CD14-positive monocyte (primary cell): ENCODE data around the gene UBQLNL. TPM values are rescaled to one million over a fixed set of nuclear protein-coding genes. Genes with fewer than 3 reads are reported as not detected.

Experiments used
- DNase-seq, 3 donors: peaks; one replicate each; pipeline ENCODE4 v3.0.0-alpha.2; 2011 to 2022
- H2AFZ ChIP-seq: 2 replicates; pipeline ENCODE4 v1.6.0; 2012; ENCODE audit warnings: mild to moderate bottlenecking, low read depth, low read length, inconsistent platforms; ENCODE audit not compliant: insufficient read depth, poor library complexity, severe bottlenecking
- H3K27ac ChIP-seq, 2 donors: 1 replicate in 1 of 2; 2 replicates in 1 of 2; pipeline ENCODE4 v1.5.1; 2012 to 2013; ENCODE audit warnings: low read length in 2 of 2, control low read depth in 1 of 2, inconsistent platforms in 1 of 2, low read depth in 1 of 2, mild to moderate bottlenecking in 1 of 2
- H3K27me3 ChIP-seq, 2 donors: one replicate each; pipeline versions ENCODE4 v1.6.0 to v1.6.1; 2011 to 2013; ENCODE audit warnings: low read length in 2 of 2; ENCODE audit not compliant: control insufficient read depth in 2 of 2, insufficient read depth in 2 of 2
- H3K36me3 ChIP-seq, 2 donors: replicated peaks in 1 of 2; 1 replicate in 1 of 2; 2 replicates in 1 of 2; pipeline versions ENCODE4 v1.5.1 to v1.6.1; 2012 to 2013; ENCODE audit warnings: low read length in 2 of 2, control low read depth in 1 of 2, inconsistent platforms in 1 of 2, mild to moderate bottlenecking in 1 of 2; ENCODE audit not compliant: insufficient read depth in 2 of 2, control insufficient read depth in 1 of 2
- H3K4me1 ChIP-seq, 2 donors: 1 replicate in 1 of 2; 2 replicates in 1 of 2; pipeline versions ENCODE4 v1.5.1 to v1.6.1; 2012 to 2013; ENCODE audit warnings: low read length in 2 of 2, control low read depth in 1 of 2, inconsistent platforms in 1 of 2, mild to moderate bottlenecking in 1 of 2, moderate library complexity in 1 of 2; ENCODE audit not compliant: insufficient read depth in 2 of 2, control insufficient read depth in 1 of 2
- H3K4me2 ChIP-seq: replicated peaks from 2 replicates; pipeline ENCODE3; 2012; ENCODE audit warnings: low read length, moderate library complexity, mild to moderate bottlenecking; ENCODE audit not compliant: poor library complexity, severe bottlenecking; ENCODE audit errors: extremely low read depth
- H3K4me3 ChIP-seq, 3 experiments: fragments of 200-600 bp in 1 of 3; sonication (generic) in 1 of 3; replicated peaks in 1 of 3; 1 replicate in 2 of 3; 2 replicates in 1 of 3; pipeline ENCODE4 v1.5.1; 2011 to 2013; ENCODE audit warnings: low read length in 3 of 3, mild to moderate bottlenecking in 3 of 3, control low read depth in 2 of 3, low read depth in 2 of 3, inconsistent platforms in 1 of 3, moderate library complexity in 1 of 3
- H3K79me2 ChIP-seq: 2 replicates; pipeline ENCODE4 v1.6.0; 2012; ENCODE audit warnings: mild to moderate bottlenecking, control low read depth, inconsistent platforms, low read length, moderate library complexity; ENCODE audit not compliant: insufficient read depth
- H3K9ac ChIP-seq: 2 replicates; pipeline ENCODE4 v1.6.0; 2017; ENCODE audit warnings: low read length, mild to moderate bottlenecking; ENCODE audit not compliant: insufficient read depth, poor library complexity, severe bottlenecking
- H3K9me3 ChIP-seq, 2 donors: replicated peaks in 1 of 2; 1 replicate in 1 of 2; 2 replicates in 1 of 2; pipeline versions ENCODE4 v1.5.1 to v1.6.1; 2012 to 2013; ENCODE audit warnings: low read length in 2 of 2, control low read depth in 1 of 2; ENCODE audit not compliant: control insufficient read depth in 1 of 2, insufficient read depth in 1 of 2
- H4K20me1 ChIP-seq: 2 replicates; pipeline ENCODE4 v1.6.0; 2012; ENCODE audit warnings: mild to moderate bottlenecking, low read length, control low read depth, moderate library complexity; ENCODE audit not compliant: insufficient read depth
- H3K27ac Mint-ChIP-seq, 7 donors: one replicate each; pipeline ENCODE4 v1.8.0; 2020; ENCODE audit warnings: mild to moderate bottlenecking in 7 of 7, mixed read lengths in 7 of 7, moderate library complexity in 6 of 7, inconsistent platforms in 2 of 7
- H3K27me3 Mint-ChIP-seq, 3 donors: one replicate each; pipeline ENCODE4 v1.8.0; 2021 to 2022; ENCODE audit warnings: low read depth in 3 of 3, mild to moderate bottlenecking in 3 of 3, mixed read lengths in 3 of 3, moderate library complexity in 3 of 3, inconsistent platforms in 1 of 3
- H3K36me3 Mint-ChIP-seq, 2 donors: one replicate each; pipeline ENCODE4 v1.8.0; 2020; ENCODE audit warnings: mixed read lengths in 2 of 2, inconsistent platforms in 1 of 2, mild to moderate bottlenecking in 1 of 2
- H3K4me1 Mint-ChIP-seq: one replicate; pipeline ENCODE4 v1.8.0; 2020; ENCODE audit warnings: mild to moderate bottlenecking, mixed read lengths
- H3K4me3 Mint-ChIP-seq, 2 donors: one replicate each; pipeline ENCODE4 v1.8.0; 2020; ENCODE audit warnings: mild to moderate bottlenecking in 2 of 2, mixed read lengths in 2 of 2, moderate library complexity in 1 of 2
- H3K9me3 Mint-ChIP-seq, 7 donors: one replicate each; pipeline ENCODE4 v1.8.0; 2020 to 2022; ENCODE audit warnings: mixed read lengths in 7 of 7, mild to moderate bottlenecking in 6 of 7, moderate library complexity in 6 of 7, inconsistent platforms in 2 of 7
- CTCF ChIP-seq: fragments of 200-600 bp; IDR thresholded peaks from one replicate; pipeline ENCODE4 v1.8.0; 2022; ENCODE audit warnings: antibody characterized with exemption, mild to moderate bottlenecking
- WGBS: methylation state at CpG from one replicate; pipeline ENCODE4 v1.1.5; 2013; ENCODE audit warnings: missing lambda C conversion rate; ENCODE audit not compliant: insufficient coverage; 5-methylcytosine and 5-hydroxymethylcytosine counted together
- intact Hi-C, 2 donors: fragments of 100-400 bp; cut with micrococcal nuclease; formaldehyde crosslinking; loops; one replicate each; pipeline versions ENCODE4 v1.15.0 to v1.15.1; 2023
- polyA minus RNA-seq: library from RNA; depleted of rRNA, polyadenylated mRNA; stranded (reverse); fragments of >200 nt; gene quantifications from 2 replicates; pipeline ENCODE4 v1.2.3, GENCODE V29; 2012
- polyA plus RNA-seq, 3 donors: library from polyadenylated mRNA; depleted of rRNA in 1 of 3; unstranded in 2 of 3; stranded (reverse) in 1 of 3; fragments of 300-500 nt in 2 of 3; fragments of >200 nt in 1 of 3; fragmentation: Illumina TruSeq in 2 of 3; gene quantifications; 1 replicate in 2 of 3; 2 replicates in 1 of 3; pipeline ENCODE4 v1.2.3, GENCODE V29; 2012 to 2021
- total RNA-seq, 12 experiments: library from RNA in 1 of 12; stranded (reverse) in 1 of 12; fragments of 120-200 nt in 1 of 12; gene quantifications; one replicate each; pipeline ENCODE4 v1.2.4 and lab custom pipeline; 2013 to 2026; ENCODE audit warnings: mixed read lengths in 6 of 12, inconsistent platforms in 1 of 12

Gene UBQLNL
- 0.10 TPM for total RNA-seq (2013)
- polyA plus RNA-seq (under 1 TPM in 1 of 3 donors, not detected in 2; 0.33 TPM), polyA minus RNA-seq (not detected in 2 replicates), total RNA-seq (lab: John Stamatoyannopoulos, UW) (0 to 0.25 (median 0.10) reads per million in 11 experiments)

- no peaks in the 10 kb centered on the region for H4K20me1 ChIP-seq
- no peak for TF ChIP-seq CTCF
- DNase-seq: no peak
- Mint-ChIP-seq H3K27me3 (peaks cover 0 to 4% (median 2%) of the 10 kb centered on the region in 3 donors), H3K4me1 (no peaks in the 10 kb centered on the region), H3K27ac (no peak within 1 kb of the TSS), H3K36me3 (no peaks in the 10 kb centered on the region), H3K4me3 (no peak within 1 kb of the TSS), H3K9me3 (peaks cover 0 to 8% (median 5%) of the 10 kb centered on the region in 7 donors)
- H3K27me3 ChIP-seq: no peaks in the 10 kb centered on the region
- no peak within 1 kb of the TSS for H3K4me3 ChIP-seq
- peaks cover 0 to 4% of the 10 kb centered on the region in 2 donors for H3K9me3 ChIP-seq
- no peaks in the 10 kb centered on the region for H3K4me1 ChIP-seq
- no CpG with 5 or more reads among the region's 2 CpGs for WGBS
- no peak within 1 kb of the TSS for H3K4me2 ChIP-seq
- no peaks in the 10 kb centered on the region for H3K36me3 ChIP-seq
- H3K79me2 ChIP-seq: no peaks in the 10 kb centered on the region
- H3K27ac ChIP-seq: no peak within 1 kb of the TSS
- H2AFZ ChIP-seq: no peak within 1 kb of the TSS
- H3K9ac ChIP-seq: no peak within 1 kb of the TSS
- intact Hi-C loops: no loop called here
Measured at GRCh38 chr11:5516599-5516998, at the start of gene UBQLNL. Gene UBQLNL, minus strand, starts transcription at chr11:5516699. Its CDS starts 258 bp downstream, at chr11:5516441.

GRCh38 chr11:5564259-5565019, 47.9 kb upstream of the UBQLNL start:
- no peaks in the 10 kb centered on the region for H3K36me3 Mint-ChIP-seq
- no peak overlapping the region for H3K4me3 ChIP-seq

More at GRCh38 chr11:5564259-5565019, 47.9 kb upstream of the UBQLNL start:
- H3K4me1 Mint-ChIP-seq: peaks cover 2% of the 10 kb centered on the region
- Histone ChIP-seq H3K4me1 (no peaks in the 10 kb centered on the region), H3K36me3 (no peaks in the 10 kb centered on the region), H3K27ac (no peak overlapping the region), H4K20me1 (no peaks in the 10 kb centered on the region), H3K9me3 (peaks cover 0 to 3% of the 10 kb centered on the region in 2 donors), H3K4me2 (no peak overlapping the region), H3K27me3 (no peaks in the 10 kb centered on the region), H2AFZ (no peak overlapping the region), H3K9ac (no peak overlapping the region), H3K79me2 (no peaks in the 10 kb centered on the region)
- intact Hi-C loops: no loop called here
- no peak for TF ChIP-seq CTCF
- H3K4me3 Mint-ChIP-seq: no peak overlapping the region
- peaks cover 2 to 12% (median 7%) of the 10 kb centered on the region in 7 donors for H3K9me3 Mint-ChIP-seq
- H3K27me3 Mint-ChIP-seq: peaks cover 0 to 5% (median 2%) of the 10 kb centered on the region in 3 donors
- no CpG with 5 or more reads among the region's 1 CpG for WGBS
- H3K27ac Mint-ChIP-seq: no peak overlapping the region
- no peak for DNase-seq
